GM10248 (cell line): ENCODE data around the gene HOXA3.

Experiments used
- CTCF ChIA-PET: fragments of 300-600 bp; sonication (Branson Sonifier 250); formaldehyde crosslinking; extraction: SDS; loops from one replicate; lab custom pipeline; 2021; ENCODE audit warnings: antibody characterized with exemption; lab: Yijun Ruan, JAX
- POLR2A ChIA-PET: fragments of 350-650 bp; sonication (Branson Sonifier 250); formaldehyde crosslinking; extraction: SDS; loops from one replicate; lab custom pipeline; 2020; ENCODE audit warnings: antibody characterized with exemption; lab: Yijun Ruan, JAX
- DNase-seq: peaks from one replicate; pipeline ENCODE4 v3.0.0; 2012; ENCODE audit errors: extremely low spot score
- CTCF ChIP-seq: IDR thresholded peaks from 2 replicates; pipeline ENCODE4 v1.5.1; 2012; ENCODE audit warnings: mild to moderate bottlenecking, low read depth; ENCODE audit errors: extremely low read depth, missing control alignments, control extremely low read depth

Gene HOXA3

GRCh38 chr7:27118580-27118979, 33.8 kb downstream of the HOXA3 start:
- POLR2A ChIA-PET: no interaction called here
- DNase-seq: no peak
- no peak for TF ChIP-seq CTCF
- CTCF ChIA-PET: interaction anchor here (1.3 kb wide), 1 partner anchor 9 kb away, joined by 3 read pairs; no protein-coding TSS in a partner anchor

GRCh38 chr7:27117887-27118491, 34.4 kb downstream of the HOXA3 start:
- ChIA-PET CTCF (no interaction called here), POLR2A (no interaction called here)
- no peak for TF ChIP-seq CTCF
- no peak for DNase-seq

GRCh38 chr7:27116962-27117886, 35.2 kb downstream of the HOXA3 start:
- POLR2A ChIA-PET: no interaction called here
- DNase-seq: no peak
- CTCF ChIA-PET: no interaction called here
- TF ChIP-seq CTCF: no peak

- DNase-seq: no peak
- POLR2A ChIA-PET: no interaction called here
- no peak for TF ChIP-seq CTCF
- CTCF ChIA-PET: no interaction called here
These were observed 36.1 kb downstream of the HOXA3 start for GRCh38 chr7:27116031-27116961.

GRCh38 chr7:27115221-27116026, 37.0 kb downstream of the HOXA3 start:
- CTCF ChIA-PET: no interaction called here
- POLR2A ChIA-PET: no interaction called here
- TF ChIP-seq CTCF: no peak
- DNase-seq: no peak
